A549 (cell line): ENCODE data around the gene NADSYN1. TPM values are rescaled to one million over a fixed set of nuclear protein-coding genes. Genes with fewer than 3 reads are reported as not detected.
"Not testable (repeated sequence)": the region's sequence is repeated elsewhere in the genome, so short reads cannot be mapped to it uniquely, and the experiment has no call there.

Source experiments
- ATAC-seq, 2 experiments: fragments of 200-7000 bp in 1 of 2; fragments of >200 bp in 1 of 2; cut with Nextera tagmentation in 1 of 2; cut with Tn5 transposase in 1 of 2; 3 replicates each; pipeline versions ENCODE4 v1.8.0 to v1.9.1; 2018 to 2020; ENCODE audit warnings: mild to moderate bottlenecking in 1 of 2, moderate library complexity in 1 of 2
- CTCF ChIA-PET: fragments of 300-600 bp; sonication (Branson Sonifier 250); formaldehyde crosslinking; extraction: SDS; loops from one replicate; lab custom pipeline; 2021; ENCODE audit warnings: antibody characterized with exemption, inconsistent platforms; lab: Yijun Ruan, JAX
- POLR2A ChIA-PET: fragments of 350-600 bp; formaldehyde crosslinking; extraction: SDS; loops from one replicate; lab custom pipeline; 2021; ENCODE audit warnings: antibody characterized with exemption, inconsistent platforms; lab: Yijun Ruan, JAX
- DNase-seq, 2 experiments: peaks; one replicate each; pipeline versions ENCODE4 v3.0.0 to v3.0.0-alpha.2; 2011 to 2016; ENCODE audit warnings: low read depth in 1 of 2, low spot score in 1 of 2
- FAIRE-seq: peaks from 2 replicates; lab custom pipeline; 2011; peaks lifted over from hg19 to GRCh38; lab: Jason Lieb, UNC
- H3K27ac ChIP-seq, 2 experiments: fragments of >200 bp; sonication (Bioruptor Twin); formaldehyde crosslinking; 3 replicates each; pipeline ENCODE4 v1.5.1; 2016 to 2017
- H3K4me1 ChIP-seq: fragments of >200 bp; sonication (Bioruptor Twin); formaldehyde crosslinking; 3 replicates; pipeline ENCODE4 v1.6.1; 2016
- H3K4me2 ChIP-seq: fragments of >200 bp; sonication (Bioruptor Twin); formaldehyde crosslinking; 3 replicates; pipeline ENCODE4 v1.6.1; 2016
- H3K4me3 ChIP-seq: fragments of >200 bp; sonication (Bioruptor Twin); formaldehyde crosslinking; 3 replicates; pipeline ENCODE4 v1.5.1; 2016
- H3K9me3 ChIP-seq: fragments of >200 bp; sonication (Bioruptor Twin); formaldehyde crosslinking; 3 replicates; pipeline ENCODE4 v1.6.1; 2016
- EHF ChIP-seq: fragments of 250-450 bp; sonication (Bioruptor Pico); IDR thresholded peaks from 2 replicates; pipeline ENCODE4 v1.5.0; 2020; ENCODE audit warnings: mild to moderate bottlenecking
- EHMT2 ChIP-seq: fragments of 200-600 bp; sonication (generic); IDR thresholded peaks from 2 replicates; pipeline ENCODE4 v1.6.1; 2016; ENCODE audit warnings: antibody characterized with exemption, low read depth, mild to moderate bottlenecking, moderate library complexity
- ELK1 ChIP-seq: fragments of 150-350 bp; IDR thresholded peaks from 2 replicates; pipeline ENCODE4 v1.6.1; 2014; ENCODE audit warnings: low read depth, mild to moderate bottlenecking, low read length
- EP300 ChIP-seq, 2 experiments: fragments of >200 bp; sonication (Bioruptor Twin); formaldehyde crosslinking; IDR thresholded peaks; 2 replicates in 1 of 2; 3 replicates in 1 of 2; pipeline ENCODE4 v1.6.1; 2016 to 2017
- ESRRA ChIP-seq: fragments of 150-350 bp; IDR thresholded peaks from 2 replicates; pipeline ENCODE4 v1.6.1; 2014; ENCODE audit warnings: mild to moderate bottlenecking, low read length, borderline replicate concordance
- FOSL2 ChIP-seq, 2 experiments: fragments of 450-650 bp in 1 of 2; fragments of >200 bp in 1 of 2; sonication (Bioruptor Twin) in 1 of 2; formaldehyde crosslinking; IDR thresholded peaks; 2 replicates each; pipeline versions ENCODE4 v1.5.0 to v1.6.1; 2016 to 2020; ENCODE audit warnings: mild to moderate bottlenecking in 1 of 2, moderate library complexity in 1 of 2
- FOXS1 ChIP-seq: fragments of 250-450 bp; sonication (Bioruptor Pico); IDR thresholded peaks from 2 replicates; pipeline ENCODE4 v1.5.0; 2020; ENCODE audit warnings: mild to moderate bottlenecking, moderate library complexity
- HES2 ChIP-seq: fragments of >200 bp; sonication (Bioruptor Twin); formaldehyde crosslinking; IDR thresholded peaks from 2 replicates; pipeline ENCODE4 v1.6.1; 2016
- HOXB13 ChIP-seq: fragments of 250-450 bp; sonication (Bioruptor Pico); IDR thresholded peaks from 2 replicates; pipeline ENCODE4 v1.5.0; 2020; ENCODE audit warnings: low read depth, mild to moderate bottlenecking, moderate library complexity
- MAFK ChIP-seq: fragments of 450-650 bp; IDR thresholded peaks from 2 replicates; pipeline ENCODE4 v1.6.1; 2014; ENCODE audit not compliant: partially characterized antibody
- MAX ChIP-seq: IDR thresholded peaks from 2 replicates; pipeline ENCODE4 v1.6.1; 2012
- NPAS2 ChIP-seq: fragments of 250-450 bp; sonication (Bioruptor Pico); IDR thresholded peaks from 2 replicates; pipeline ENCODE4 v1.8.0; 2022; ENCODE audit warnings: mild to moderate bottlenecking, moderate library complexity, borderline replicate concordance
- POLR2A ChIP-seq: IDR thresholded peaks from 2 replicates; pipeline ENCODE4 v1.6.1; 2012; ENCODE audit warnings: mild to moderate bottlenecking, low read length
- SMC3 ChIP-seq: fragments of >200 bp; sonication (Bioruptor Twin); formaldehyde crosslinking; IDR thresholded peaks from 3 replicates; pipeline ENCODE4 v1.6.1; 2018; ENCODE audit warnings: inconsistent platforms
- USF2 ChIP-seq: fragments of 450-650 bp; IDR thresholded peaks from 2 replicates; pipeline ENCODE4 v1.6.1; 2014; ENCODE audit warnings: antibody characterized with exemption
- ZC3H11A ChIP-seq: fragments of 450-650 bp; IDR thresholded peaks from 2 replicates; pipeline ENCODE4 v1.6.1; 2014; ENCODE audit warnings: antibody characterized with exemption, mild to moderate bottlenecking
- ZFP36 ChIP-seq: fragments of 450-650 bp; IDR thresholded peaks from 2 replicates; pipeline ENCODE4 v1.6.1; 2014; ENCODE audit warnings: borderline replicate concordance; ENCODE audit not compliant: partially characterized antibody
- ZNF302 ChIP-seq: fragments of 250-450 bp; sonication (Bioruptor Pico); IDR thresholded peaks from 2 replicates; pipeline ENCODE4 v1.9.0; 2021; ENCODE audit warnings: inconsistent platforms, mild to moderate bottlenecking, moderate library complexity
- ZSCAN20 ChIP-seq: fragments of 250-450 bp; sonication (Bioruptor Pico); IDR thresholded peaks from 2 replicates; pipeline ENCODE4 v1.8.0; 2022; ENCODE audit warnings: mild to moderate bottlenecking, moderate library complexity
- WGBS: methylation state at CpG from one replicate; pipeline ENCODE4 v1.1.6; 2017; ENCODE audit errors: missing lambda C conversion rate; 5-methylcytosine and 5-hydroxymethylcytosine counted together
- polyA plus RNA-seq, 4 experiments: library from polyadenylated mRNA; depleted of rRNA in 3 of 4; stranded (reverse); fragments of >200 nt; fragmentation: RNase III in 1 of 4; extraction: RNeasy Plus Mini Kit Qiagen cat#74134 plus additional on column Dnase treatment in 1 of 4; gene quantifications; 2 replicates in 3 of 4; 3 replicates in 1 of 4; pipeline ENCODE4 v1.2.3, GENCODE V29; 2011 to 2017

Gene NADSYN1
- polyA plus RNA-seq, 2 of the 4 experiments (the other 2 are of a cell fraction) = 34.6 to 63.3 TPM

- H3K9me3 ChIP-seq = no peaks in the 10 kb centered on the region
- ChIA-PET CTCF (no interaction called here), POLR2A (no interaction called here)
- FAIRE-seq (peak; percentile 28), ATAC-seq (no peak), DNase-seq (no peak)
- H3K4me1 ChIP-seq = no peaks in the 10 kb centered on the region
- TF ChIP-seq MAFK (peak; percentile 84), SMC3 (no peak), ELK1 (no peak), HOXB13 (CRISPR knock-in tag) (no peak), EHMT2 (no peak), HES2 (no peak), EHF (CRISPR knock-in tag) (no peak)
- H3K4me2 ChIP-seq = no peak overlapping the region
- WGBS = 74% methylated on average over 10 of the region's 10 CpGs
- no peak overlapping the region for H3K27ac ChIP-seq
- H3K4me3 ChIP-seq = no peak overlapping the region
These were observed 79.1 kb downstream of the NADSYN1 start for GRCh38 chr11:71532036-71532610.

GRCh38 chr11:71534711-71535608 lies 82.0 kb downstream of the NADSYN1 start:
- FAIRE-seq, CTCF ChIA-PET, POLR2A ChIA-PET: not testable (repeated sequence)

GRCh38 chr11:71535825-71536224 lies 82.8 kb downstream of the NADSYN1 start:
- FAIRE-seq (no peak), ATAC-seq (no peak), DNase-seq (no peak)
- no peaks in the 10 kb centered on the region for H3K9me3 ChIP-seq
- ChIA-PET POLR2A (no interaction called here), CTCF (no interaction called here)
- TF ChIP-seq USF2 (no peak), POLR2A (no peak), ZNF302 (CRISPR knock-in tag) (no peak), ZC3H11A (no peak), EP300 (IDR thresholded peaks at IDR 0.05) (no peak), ZSCAN20 (CRISPR knock-in tag) (no peak), ELK1 (no peak), MAFK (no peak), ESRRA (no peak), FOXS1 (CRISPR knock-in tag) (no peak), ZFP36 (no peak), HOXB13 (CRISPR knock-in tag) (no peak), FOSL2 (IDR thresholded peaks at IDR 0.05) (no peak), FOSL2 (CRISPR knock-in tag; IDR thresholded peaks at IDR 0.05) (no peak), NPAS2 (no peak), MAX (no peak)
- no peak overlapping the region for H3K4me3 ChIP-seq
- H3K27ac ChIP-seq = no peak overlapping the region
- no peaks in the 10 kb centered on the region for H3K4me1 ChIP-seq
- no peak overlapping the region for H3K4me2 ChIP-seq
- WGBS = 82% methylated on average over 9 of the region's 9 CpGs

More at GRCh38 chr11:71534711-71535608, 82.0 kb downstream of the NADSYN1 start:
- not testable (repeated sequence) for ATAC-seq, DNase-seq, H3K4me3 ChIP-seq, H3K4me1 ChIP-seq, H3K4me2 ChIP-seq, H3K27ac ChIP-seq, H3K9me3 ChIP-seq
- WGBS = 68% methylated on average over 17 of the region's 17 CpGs
